Measurements from ENCODE around the gene CIPC. TPM values are rescaled to one million over a fixed set of nuclear protein-coding genes. Genes with fewer than 3 reads are reported as not detected.

CIPC gene
- total and polyA plus RNA-seq, 2 of the 13 experiments (the other 11 are each of a cell fraction or from before 2014, with no cell fraction given), result 7.6 to 13.9 TPM

- DNase-seq (ENCODE audit: low spot score) (no peak), FAIRE-seq (no peak)
- CTCF ChIA-PET (ENCODE audit: low intra/inter-chr PET ratio, low total read pairs), result no interaction called here
Measured at GRCh38 chr14:77148510-77149231, 50.6 kb downstream of the CIPC start.

More at GRCh38 chr14:77148510-77149231, 50.6 kb downstream of the CIPC start:
- no peak for ATAC-seq
- Histone ChIP-seq H3K9me3 (ENCODE audit: low read length) (no peaks in the 10 kb centered on the region), H2AFZ (ENCODE audit: low read length) (no peak overlapping the region), H3K79me2 (ENCODE audit: insufficient read depth, low read length) (no peaks in the 10 kb centered on the region), H4K20me1 (ENCODE audit: insufficient read depth, low read length) (no peaks in the 10 kb centered on the region), H3K4me2 (ENCODE audit: low read depth, low read length) (no peak overlapping the region), H3K27me3 (ENCODE audit: control insufficient read depth in 1 of 2, insufficient read depth in 2 of 2, low read length in 2 of 2) (peaks cover 0 to 18% of the 10 kb centered on the region in 2 experiments; a peak in 2 of 5 replicates), H3K27ac (ENCODE audit: extremely low read length, insufficient read depth, low read length) (no peak overlapping the region), H3K4me3 (replicated peaks in 1 of 3; ENCODE audit: insufficient read depth in 1 of 3, low read depth in 2 of 3, low read length in 3 of 3) (no peak overlapping the region), H3K36me3 (replicated peaks in 1 of 2; ENCODE audit: control insufficient read depth in 1 of 2, insufficient read depth in 2 of 2, low read length in 2 of 2) (no peaks in the 10 kb centered on the region), H3K9ac (ENCODE audit: insufficient read depth, low read depth, low read length) (no peak overlapping the region), H3K4me1 (ENCODE audit: insufficient read depth, low read length) (no peaks in the 10 kb centered on the region)
- POLR2A ChIA-PET, result no interaction called here
- no TSS peak for BruUV-seq (replicated peaks)
- in situ Hi-C loops (cut with HindIII; ENCODE audit: extremely low pct_ligation_motif_present, low pct_unique_long_range_greater_than_20kb), result no loop called here
- 34% methylated on average over 7 of the region's 8 CpGs for WGBS (ENCODE audit: low lambda C conversion rate)
- no peak for TF ChIP-seq MXD4 (CRISPR knock-in tag; IDR thresholded peaks at IDR 0.05)
- TF ChIP-seq USF2 (IDR thresholded peaks at IDR 0.05; ENCODE audit: low read depth, low read length), result peak; percentile 43; the same call in 1 of the 2 replicates
- peak; percentile 38; the same call in 1 of the 2 replicates for TF ChIP-seq USF2 (CRISPR knock-in tag; IDR thresholded peaks at IDR 0.05; ENCODE audit: borderline replicate concordance)
- no peak for TF ChIP-seq HNRNPH1 (optimal IDR thresholded peaks at IDR 0.05; ENCODE audit: low read depth, low read length)
- intact Hi-C loops (cut with micrococcal nuclease; ENCODE audit: unreplicated experiment), result no loop called here
